NCI-H2227 (cell line): Measurements from ENCODE around the gene COQ10B.
"Not testable (repeated sequence)": the region's sequence is repeated elsewhere in the genome, so short reads cannot be mapped to it uniquely, and the experiment has no call there.

Source experiments
- DNase-seq: peaks from one replicate; lab custom pipeline; 2025; ENCODE audit not compliant: unreplicated experiment; lab: John Stamatoyannopoulos, UW

The COQ10B gene

GRCh38 chr2:197450465-197450864, 2.9 kb upstream of the COQ10B start:
- DNase-seq = no peak

DNA sequence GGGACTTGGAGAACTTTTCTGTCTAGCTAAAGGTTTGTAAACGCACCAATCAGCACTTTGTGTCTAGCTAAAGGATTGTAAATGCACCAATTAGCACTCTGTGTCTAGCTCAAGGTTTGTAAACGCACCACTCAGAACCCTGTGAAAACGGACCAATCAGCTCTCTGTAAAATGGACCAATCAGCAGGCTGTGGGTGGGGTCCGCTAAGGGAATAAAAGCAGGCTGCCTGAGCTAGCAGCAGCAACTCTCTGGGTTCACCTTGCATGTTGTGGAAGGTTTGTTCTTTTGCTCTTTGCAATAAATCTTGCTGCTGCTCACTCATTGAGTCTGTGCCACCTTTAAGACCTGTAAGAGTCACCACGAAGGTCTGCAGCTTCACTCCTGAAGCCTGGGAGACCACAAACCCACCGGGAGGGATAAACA, 2.4 kb upstream of the COQ10B start:
- DNase-seq = peak; percentile 36

- no peak for DNase-seq
These were observed 614 bp upstream of the COQ10B start for GRCh38 chr2:197452754-197453122.

DNA sequence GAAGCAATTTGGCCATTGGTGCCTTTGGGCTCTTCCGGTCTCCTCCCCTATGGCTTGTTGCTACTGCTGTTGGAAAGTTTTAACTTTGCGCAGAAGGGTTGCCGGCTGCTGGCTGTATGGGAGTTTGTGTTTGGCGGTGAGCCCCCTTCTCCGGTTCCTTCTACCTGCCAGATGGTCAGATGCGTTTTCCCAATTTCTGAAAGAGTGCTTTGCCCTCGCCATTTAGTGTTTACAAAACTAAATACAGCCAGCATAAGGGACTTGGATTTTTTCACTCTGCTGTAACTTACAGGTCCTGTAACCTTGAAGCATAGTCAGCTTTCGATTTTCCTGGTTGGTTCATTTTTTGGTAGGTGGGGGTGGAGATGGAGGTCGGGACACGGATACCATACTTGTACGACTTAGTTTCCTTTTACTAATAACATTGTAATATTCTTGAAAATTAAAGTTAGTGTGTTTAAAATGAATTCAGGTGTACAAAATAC, 604 bp downstream of the COQ10B start:
- no peak for DNase-seq

- no peak for DNase-seq
These were observed 1.6 kb downstream of the COQ10B start for GRCh38 chr2:197454923-197455322.

DNA sequence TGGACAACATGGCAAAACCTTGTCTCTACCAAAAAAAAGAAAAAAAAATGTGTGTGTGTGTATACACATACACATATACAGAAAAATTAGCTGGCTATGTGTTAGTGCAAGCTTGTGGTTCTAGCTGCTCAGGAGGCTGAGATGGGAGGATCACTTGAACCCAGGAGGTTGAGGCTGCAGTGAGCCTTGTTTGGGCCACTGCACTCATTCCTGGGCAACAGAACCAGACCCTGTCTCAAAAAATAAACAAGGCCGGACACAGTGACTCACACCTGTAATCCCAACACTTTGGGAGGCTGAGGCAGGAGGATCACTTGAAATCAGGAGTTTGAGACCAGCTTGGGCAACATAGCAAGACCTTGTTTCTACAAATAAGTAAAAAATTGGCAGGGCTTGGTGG, 2.1 kb downstream of the COQ10B start:
- DNase-seq = no peak

- no peak for DNase-seq
These were observed 7.3 kb downstream of the COQ10B start for GRCh38 chr2:197460649-197461048.

DNA sequence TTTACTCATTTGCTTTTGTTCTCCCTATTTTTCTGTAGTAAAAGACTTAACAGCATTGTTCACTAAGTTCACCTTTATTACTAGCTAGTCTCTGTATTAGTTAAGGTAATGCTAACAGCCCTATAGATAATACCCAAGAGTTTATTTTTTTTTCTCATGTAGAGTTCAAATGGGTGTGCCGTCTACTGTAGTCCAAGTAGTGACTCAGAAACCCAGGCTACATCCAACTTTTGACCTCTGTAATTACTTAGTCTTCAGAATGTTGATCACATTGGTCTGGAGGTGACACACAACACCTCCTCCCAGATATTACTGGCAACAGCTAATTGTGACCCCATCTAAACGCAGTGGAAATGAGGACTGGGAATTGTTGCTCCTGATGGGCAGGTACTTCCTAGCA, 7.7 kb downstream of the COQ10B start:
- DNase-seq = no peak

GRCh38 chr2:197464175-197464574, 10.8 kb downstream of the COQ10B start:
- no peak for DNase-seq

DNA sequence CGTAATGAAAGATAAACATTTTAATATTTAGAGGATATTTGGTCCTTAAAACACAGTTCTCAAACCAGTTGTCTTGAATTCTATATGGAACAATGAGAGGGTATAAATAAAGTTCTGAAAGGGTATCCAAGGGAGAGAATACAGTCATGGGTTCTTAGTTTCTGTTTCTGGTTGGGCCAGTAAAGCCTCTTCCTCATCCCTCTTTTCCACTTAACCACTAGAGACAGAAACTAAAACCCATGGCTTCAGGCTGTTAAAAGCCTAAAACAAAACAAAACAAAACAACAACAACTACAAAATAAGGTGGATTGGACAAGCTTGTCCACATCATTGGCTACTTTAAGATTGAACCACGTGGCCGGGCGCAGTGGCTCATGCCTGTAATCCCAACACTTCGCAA, 18.8 kb downstream of the COQ10B start:
- DNase-seq = no peak

GRCh38 chr2:197477797-197478196, 24.4 kb downstream of the COQ10B start:
- DNase-seq = no peak

- no peak for DNase-seq
These were observed 27.0 kb downstream of the COQ10B start for GRCh38 chr2:197480165-197481036.

- not testable (repeated sequence) for DNase-seq
These were observed 30.9 kb downstream of the COQ10B start for GRCh38 chr2:197484248-197484647.

GRCh38 chr2:197486175-197486574, 32.8 kb downstream of the COQ10B start:
- DNase-seq = no peak

DNA sequence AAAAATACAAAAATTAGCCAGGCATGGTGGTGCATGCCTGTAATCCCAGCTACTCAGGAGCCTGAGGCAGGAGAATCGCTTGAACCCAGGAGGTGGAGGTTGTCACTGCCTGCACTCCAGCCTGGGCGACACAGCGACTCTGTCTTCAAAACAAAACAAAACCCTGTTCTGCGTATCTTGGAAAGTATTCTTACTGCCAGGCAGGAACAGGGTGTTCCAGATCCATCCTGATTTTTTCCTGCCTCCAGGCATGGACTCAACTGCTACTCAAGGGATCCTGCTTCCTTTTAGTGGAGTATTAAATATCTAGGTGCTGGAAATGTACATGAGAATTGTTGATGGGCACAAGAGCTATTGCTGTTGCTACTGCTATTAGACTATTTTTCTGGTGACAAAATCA, 34.0 kb downstream of the COQ10B start:
- DNase-seq = no peak

GRCh38 chr2:197495433-197496134, 42.2 kb downstream of the COQ10B start:
- DNase-seq = no peak

DNA sequence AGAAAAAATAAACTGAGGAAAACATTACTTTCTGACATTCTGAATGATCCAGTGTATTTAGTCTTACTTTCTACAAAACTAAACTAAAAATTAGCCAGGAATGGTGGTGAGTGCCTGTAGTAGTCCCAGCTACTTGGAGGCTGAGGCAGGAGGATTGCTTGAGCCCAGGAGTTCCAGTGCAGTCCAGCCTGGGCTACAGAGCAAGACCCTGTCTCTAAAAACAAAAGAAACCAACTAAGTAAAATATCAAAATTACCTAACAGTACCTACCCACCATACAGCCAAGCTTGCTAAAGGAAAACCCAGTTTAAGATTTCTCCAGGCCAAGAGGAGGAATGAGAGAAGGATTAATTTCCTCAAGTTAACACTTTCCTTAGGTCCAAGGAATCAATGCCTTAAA, 43.3 kb downstream of the COQ10B start:
- no peak for DNase-seq

- DNase-seq = no peak
These were observed 44.0 kb downstream of the COQ10B start for GRCh38 chr2:197497326-197497725.

GRCh38 chr2:197498235-197498936, 45.0 kb downstream of the COQ10B start:
- DNase-seq = no peak

GRCh38 chr2:197498937-197499593, 45.7 kb downstream of the COQ10B start:
- peak; percentile 80 for DNase-seq
